ENCODE results near the gene AIFM3. TPM values are rescaled to one million over a fixed set of nuclear protein-coding genes. Genes with fewer than 3 reads are reported as not detected.
"Not testable (repeated sequence)": the region's sequence is repeated elsewhere in the genome, so short reads cannot be mapped to it uniquely, and the experiment has no call there.

The AIFM3 gene
- total and polyA plus RNA-seq, 5 donors from 2014 or later, result 0.49 TPM; not detected in 4

DNA sequence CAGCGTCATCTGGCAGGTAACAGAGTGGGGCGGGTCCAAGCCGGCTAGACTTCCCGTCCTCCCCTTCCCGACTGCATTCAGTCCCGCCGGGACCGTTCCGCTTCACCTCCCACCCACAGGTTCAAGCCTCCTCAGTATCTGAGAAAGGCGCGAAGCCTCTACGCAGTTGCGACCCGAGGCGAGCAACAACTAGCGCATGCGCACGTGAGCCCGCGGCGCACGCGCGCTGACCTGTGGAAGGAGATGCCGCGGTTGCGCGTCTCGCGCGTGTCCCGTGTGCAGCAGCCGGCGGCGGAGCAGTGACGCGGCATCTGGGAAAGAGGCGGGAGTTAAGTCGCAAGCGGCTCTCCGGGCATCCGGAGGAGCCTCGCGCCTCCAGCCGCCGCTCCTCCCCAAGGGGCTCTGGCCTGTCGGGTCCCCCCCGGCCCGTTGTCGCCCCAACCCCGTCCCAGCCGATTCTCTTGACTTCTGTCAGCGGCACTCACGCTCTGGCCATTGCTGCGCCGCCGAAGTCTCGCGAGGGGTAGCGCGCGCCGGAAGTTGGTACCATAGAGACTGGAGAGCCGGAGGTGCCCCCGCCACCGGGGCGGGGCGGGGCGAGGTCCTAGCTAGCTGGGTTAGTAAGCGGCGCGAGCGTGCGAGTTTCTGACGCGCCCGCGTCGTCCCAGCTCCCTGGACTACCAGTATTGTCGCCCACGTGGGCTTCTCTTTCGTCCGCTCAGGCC is 34.7 kb downstream of the AIFM3 start, which contains the start of gene THAP7:
Gene THAP7, minus strand, starts transcription at position 518 of the 725 bp plus-strand sequence. Its CDS starts 207 bp downstream, at position 311.
- no peaks in the 10 kb centered on the region for H3K9me3 Mint-ChIP-seq
- peak; percentile 92 to 93 for ATAC-seq (ENCODE audit: low read depth in 2 of 2)
- peaks cover 27% of the 10 kb centered on the region for H3K4me1 ChIP-seq (ENCODE audit: control insufficient read depth, insufficient read depth, low read length, poor library complexity, severe bottlenecking)
- H3K4me1 Mint-ChIP-seq, result peaks cover 5 to 53% (median 18%) of the 10 kb centered on the region in 4 donors
- H3K4me3 Mint-ChIP-seq, result peak within 1 kb of the TSS; percentile 94 to 99 (median 97)
- peak; percentile 96 to 98 (median 98) for DNase-seq
- no peaks in the 10 kb centered on the region for H3K9me3 ChIP-seq (ENCODE audit: control insufficient read depth in 2 of 2, low read length in 2 of 2)
- no peaks in the 10 kb centered on the region for H3K27me3 Mint-ChIP-seq
- peak within 1 kb of the TSS; percentile 99 for H3K27ac ChIP-seq (ENCODE audit: insufficient read depth, low read length, poor library complexity, severe bottlenecking)
- no peaks in the 10 kb centered on the region for H3K27me3 ChIP-seq (ENCODE audit: control insufficient read depth, insufficient read depth, low read length)
- H3K36me3 ChIP-seq (ENCODE audit: control insufficient read depth, insufficient read depth, low read length), result peaks cover 15% of the 10 kb centered on the region
- H3K27ac Mint-ChIP-seq, result peak within 1 kb of the TSS; percentile 96 to 99 (median 99)
- H3K4me3 ChIP-seq (ENCODE audit: low read depth, low read length), result peak within 1 kb of the TSS; percentile 84
- H3K36me3 Mint-ChIP-seq, result peaks cover 4% of the 10 kb centered on the region

DNA sequence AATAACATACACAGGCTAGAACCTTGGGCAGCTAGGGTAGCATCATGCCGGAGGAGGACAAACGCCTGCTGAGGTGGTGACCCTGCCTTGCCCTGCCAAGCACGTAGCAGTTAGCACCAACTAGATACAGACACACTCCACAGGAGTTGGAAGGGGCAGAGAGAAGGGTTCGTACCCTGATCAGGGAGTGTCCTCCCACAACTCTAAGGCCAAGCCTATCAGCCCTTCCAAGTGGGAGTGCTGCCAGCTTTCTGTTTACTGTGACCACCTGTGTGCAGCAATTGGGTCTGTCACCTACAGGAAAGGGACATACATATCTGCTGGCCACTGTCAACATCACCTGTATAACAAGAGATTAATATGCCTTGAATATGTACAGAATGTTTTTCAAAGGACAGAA is 36.7 kb downstream of the AIFM3 start:
- H3K36me3 Mint-ChIP-seq, result peaks cover 4% of the 10 kb centered on the region
- DNase-seq (no peak), ATAC-seq (ENCODE audit: low read depth in 2 of 2) (no peak)
- no peaks in the 10 kb centered on the region for H3K9me3 Mint-ChIP-seq
- H3K4me1 Mint-ChIP-seq, result peaks cover 7 to 51% (median 20%) of the 10 kb centered on the region in 4 donors
- Histone ChIP-seq H3K4me1 (ENCODE audit: control insufficient read depth, insufficient read depth, low read length, poor library complexity, severe bottlenecking) (peaks cover 27% of the 10 kb centered on the region), H3K4me3 (ENCODE audit: low read depth, low read length) (no peak overlapping the region), H3K36me3 (ENCODE audit: control insufficient read depth, insufficient read depth, low read length) (peaks cover 11% of the 10 kb centered on the region), H3K27me3 (ENCODE audit: control insufficient read depth, insufficient read depth, low read length) (no peaks in the 10 kb centered on the region), H3K27ac (ENCODE audit: insufficient read depth, low read length, poor library complexity, severe bottlenecking) (peak overlapping the region; percentile 99), H3K9me3 (ENCODE audit: control insufficient read depth in 2 of 2, low read length in 2 of 2) (no peaks in the 10 kb centered on the region)
- peak overlapping the region in 2 of 4 donors; percentile 94 to 99 for H3K4me3 Mint-ChIP-seq
- H3K27ac Mint-ChIP-seq, result peak overlapping the region in 2 of 3 donors; percentile 47 to 63
- no peaks in the 10 kb centered on the region for H3K27me3 Mint-ChIP-seq

GRCh38 chr22:21009208-21009607 is 42.2 kb downstream of the AIFM3 start:
- not testable (repeated sequence) for H3K36me3 Mint-ChIP-seq; H3K4me1 ChIP-seq (ENCODE audit: control insufficient read depth, insufficient read depth, low read length, poor library complexity, severe bottlenecking)

DNA sequence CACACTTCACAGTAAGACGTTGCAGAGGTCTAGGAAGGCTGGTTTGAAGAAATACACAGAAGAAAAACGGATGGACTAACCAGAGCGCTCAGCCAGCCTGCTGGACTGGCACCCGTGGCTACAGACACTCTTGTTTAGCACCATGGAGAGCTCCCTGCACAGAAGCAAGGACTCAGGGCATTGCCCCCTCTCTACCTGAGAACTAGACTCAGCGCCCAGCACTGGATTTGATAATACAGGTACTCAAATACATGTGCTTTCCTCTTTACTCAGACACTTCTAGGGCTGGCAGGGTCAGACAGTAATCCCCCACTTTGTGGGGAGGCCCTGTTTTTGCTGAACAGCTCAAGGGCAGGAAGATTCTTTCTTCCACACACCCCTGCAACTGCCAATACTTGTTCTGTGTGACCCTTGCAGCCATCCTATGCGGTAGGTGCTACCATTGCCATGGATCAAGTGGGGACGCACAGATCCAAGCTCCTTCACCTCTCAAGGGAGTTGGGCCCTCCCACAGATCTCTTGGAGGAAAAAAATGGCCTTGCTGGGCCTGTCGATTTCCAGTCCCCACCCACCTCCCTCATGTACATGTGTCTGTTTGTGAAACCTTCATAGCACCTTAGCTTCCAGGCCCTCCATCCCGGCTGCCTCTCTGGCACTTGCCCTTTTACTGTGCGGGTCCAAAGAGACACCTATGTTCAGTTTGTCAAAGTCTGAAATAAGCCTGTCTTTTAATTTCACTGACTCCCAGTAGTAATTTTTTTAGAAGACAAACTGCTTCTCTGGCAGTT is 42.8 kb downstream of the AIFM3 start:
- no peaks in the 10 kb centered on the region for H3K9me3 ChIP-seq (ENCODE audit: control insufficient read depth in 2 of 2, low read length in 2 of 2)
- H3K4me3 ChIP-seq (ENCODE audit: low read depth, low read length), result no peak overlapping the region
- no peaks in the 10 kb centered on the region for H3K27me3 ChIP-seq (ENCODE audit: control insufficient read depth, insufficient read depth, low read length)
- Mint-ChIP-seq H3K4me1 (peaks cover 5 to 19% (median 8%) of the 10 kb centered on the region in 4 donors), H3K27me3 (no peaks in the 10 kb centered on the region), H3K27ac (no peak overlapping the region), H3K4me3 (peak overlapping the region in 1 of 4 donors; percentile 27), H3K9me3 (no peaks in the 10 kb centered on the region), H3K36me3 (no peaks in the 10 kb centered on the region)
- no peak overlapping the region for H3K27ac ChIP-seq (ENCODE audit: insufficient read depth, low read length, poor library complexity, severe bottlenecking)
- DNase-seq (peak in 2 of 3 donors; percentile 26 to 38), ATAC-seq (ENCODE audit: low read depth in 2 of 2) (no peak)
- no peaks in the 10 kb centered on the region for H3K36me3 ChIP-seq (ENCODE audit: control insufficient read depth, insufficient read depth, low read length)
- peaks cover 11% of the 10 kb centered on the region for H3K4me1 ChIP-seq (ENCODE audit: control insufficient read depth, insufficient read depth, low read length, poor library complexity, severe bottlenecking)

More at GRCh38 chr22:21009208-21009607, 42.2 kb downstream of the AIFM3 start:
- ATAC-seq (ENCODE audit: low read depth in 2 of 2); H3K27me3 ChIP-seq (ENCODE audit: control insufficient read depth, insufficient read depth, low read length); H3K9me3 ChIP-seq (ENCODE audit: control insufficient read depth in 2 of 2, low read length in 2 of 2); H3K4me3 ChIP-seq (ENCODE audit: low read depth, low read length); H3K27me3 Mint-ChIP-seq; H3K36me3 ChIP-seq (ENCODE audit: control insufficient read depth, insufficient read depth, low read length); H3K9me3 Mint-ChIP-seq; H3K27ac ChIP-seq (ENCODE audit: insufficient read depth, low read length, poor library complexity, severe bottlenecking); DNase-seq; H3K27ac Mint-ChIP-seq: not testable (repeated sequence)
- Mint-ChIP-seq H3K4me1 (peaks cover 3 to 13% (median 5%) of the 10 kb centered on the region in 4 donors), H3K4me3 (peak overlapping the region in 2 of 4 donors; percentile 27 to 47)

- no peak for DNase-seq
- Mint-ChIP-seq H3K4me3 (peak overlapping the region in 2 of 4 donors; percentile 10 to 27), H3K36me3 (no peaks in the 10 kb centered on the region), H3K4me1 (peaks cover 5 to 26% (median 10%) of the 10 kb centered on the region in 4 donors), H3K27me3 (no peaks in the 10 kb centered on the region), H3K9me3 (no peaks in the 10 kb centered on the region), H3K27ac (peak overlapping the region in 1 of 3 donors; percentile 72)
- Histone ChIP-seq H3K4me3 (ENCODE audit: low read depth, low read length) (no peak overlapping the region), H3K9me3 (ENCODE audit: control insufficient read depth in 2 of 2, low read length in 2 of 2) (no peaks in the 10 kb centered on the region), H3K27ac (ENCODE audit: insufficient read depth, low read length, poor library complexity, severe bottlenecking) (no peak overlapping the region), H3K36me3 (ENCODE audit: control insufficient read depth, insufficient read depth, low read length) (no peaks in the 10 kb centered on the region), H3K27me3 (ENCODE audit: control insufficient read depth, insufficient read depth, low read length) (no peaks in the 10 kb centered on the region), H3K4me1 (ENCODE audit: control insufficient read depth, insufficient read depth, low read length, poor library complexity, severe bottlenecking) (peaks cover 17% of the 10 kb centered on the region)
- ATAC-seq (ENCODE audit: low read depth in 2 of 2), result no peak
These were observed 43.5 kb downstream of the AIFM3 start for GRCh38 chr22:21010426-21011113.

- peak overlapping the region; percentile 48 to 80 (median 64) for H3K4me3 Mint-ChIP-seq
These were observed 45.7 kb downstream of the AIFM3 start for GRCh38 chr22:21012446-21013407.

More at GRCh38 chr22:21012446-21013407, 45.7 kb downstream of the AIFM3 start:
- no peaks in the 10 kb centered on the region for H3K9me3 ChIP-seq (ENCODE audit: control insufficient read depth in 2 of 2, low read length in 2 of 2)
- peaks cover 17% of the 10 kb centered on the region for H3K4me1 ChIP-seq (ENCODE audit: control insufficient read depth, insufficient read depth, low read length, poor library complexity, severe bottlenecking)
- peaks cover 0 to 34% (median 10%) of the 10 kb centered on the region in 4 donors for H3K4me1 Mint-ChIP-seq
- no peak for DNase-seq
- H3K27me3 Mint-ChIP-seq, result no peaks in the 10 kb centered on the region
- no peaks in the 10 kb centered on the region for H3K36me3 Mint-ChIP-seq
- H3K27ac ChIP-seq (ENCODE audit: insufficient read depth, low read length, poor library complexity, severe bottlenecking), result no peak overlapping the region
- H3K27me3 ChIP-seq (ENCODE audit: control insufficient read depth, insufficient read depth, low read length), result no peaks in the 10 kb centered on the region
- H3K36me3 ChIP-seq (ENCODE audit: control insufficient read depth, insufficient read depth, low read length), result no peaks in the 10 kb centered on the region
- peak overlapping the region in 2 of 3 donors; percentile 85 to 86 for H3K27ac Mint-ChIP-seq
- no peak overlapping the region for H3K4me3 ChIP-seq (ENCODE audit: low read depth, low read length)
- no peaks in the 10 kb centered on the region for H3K9me3 Mint-ChIP-seq
- no peak for ATAC-seq (ENCODE audit: low read depth in 2 of 2)

Measured in CD4-positive, CD25-positive, alpha-beta regulatory T cell (primary cell).